H1 (cell line): Measurements from ENCODE around the gene FKBP8. TPM values are rescaled to one million over a fixed set of nuclear protein-coding genes. Genes with fewer than 3 reads are reported as not detected.

ENCODE experiments used
- BCL11A ChIP-seq, 2 experiments: IDR thresholded peaks; one replicate each; pipeline ENCODE4 v1.6.1; 2011; ENCODE audit warnings: low read depth in 2 of 2, low read length in 2 of 2, mild to moderate bottlenecking in 2 of 2
- BRCA1 ChIP-seq: IDR thresholded peaks from 2 replicates; pipeline ENCODE4 v1.6.1; 2012; ENCODE audit warnings: low read depth, low read length, improper control_type of control experiment
- CEBPB ChIP-seq: IDR thresholded peaks from 2 replicates; pipeline ENCODE4 v1.6.1; 2012; ENCODE audit warnings: low read depth, low read length
- HDAC6 ChIP-seq: IDR thresholded peaks from one replicate; pipeline ENCODE4 v1.7.1; 2012; ENCODE audit warnings: low read depth, mild to moderate bottlenecking, inconsistent platforms, low read length, moderate library complexity
- RNF2 ChIP-seq: fragments of 200-900, 300-1000 bp; sonication (generic); IDR thresholded peaks from 2 replicates; pipeline ENCODE4 v1.7.1; 2016; ENCODE audit warnings: borderline replicate concordance, low read depth, mild to moderate bottlenecking, antibody characterized with exemption, low read length; ENCODE audit not compliant: poor library complexity, severe bottlenecking; ENCODE audit errors: missing control alignments
- polyA plus RNA-seq, 7 experiments: library from polyadenylated mRNA; depleted of rRNA in 3 of 7; stranded (reverse) in 5 of 7; unstranded in 2 of 7; fragments of >200 nt in 5 of 7; fragments of 200-250 nt in 2 of 7; gene quantifications; 1 replicate in 5 of 7; 2 replicates in 1 of 7; 4 replicates in 1 of 7; pipeline versions ENCODE4 v1.2.1 to v1.2.3, GENCODE V29; 2011 to 2013; ENCODE audit warnings: missing spikeins in 2 of 7, mixed read lengths in 2 of 7
- total RNA-seq: library from RNA; stranded (reverse); fragmentation: NEBNext Ultra II Directional; extraction: Animal tissue kit (Norgen Biotek cat#: 25700); gene quantifications from 2 replicates; pipeline ENCODE4 v1.2.1, GENCODE V29; 2021

FKBP8 gene
- total and polyA plus RNA-seq, 2 of the 8 experiments (the other 6 are each of a cell fraction or from before 2014, with no cell fraction given) = 264 to 309 TPM

DNA sequence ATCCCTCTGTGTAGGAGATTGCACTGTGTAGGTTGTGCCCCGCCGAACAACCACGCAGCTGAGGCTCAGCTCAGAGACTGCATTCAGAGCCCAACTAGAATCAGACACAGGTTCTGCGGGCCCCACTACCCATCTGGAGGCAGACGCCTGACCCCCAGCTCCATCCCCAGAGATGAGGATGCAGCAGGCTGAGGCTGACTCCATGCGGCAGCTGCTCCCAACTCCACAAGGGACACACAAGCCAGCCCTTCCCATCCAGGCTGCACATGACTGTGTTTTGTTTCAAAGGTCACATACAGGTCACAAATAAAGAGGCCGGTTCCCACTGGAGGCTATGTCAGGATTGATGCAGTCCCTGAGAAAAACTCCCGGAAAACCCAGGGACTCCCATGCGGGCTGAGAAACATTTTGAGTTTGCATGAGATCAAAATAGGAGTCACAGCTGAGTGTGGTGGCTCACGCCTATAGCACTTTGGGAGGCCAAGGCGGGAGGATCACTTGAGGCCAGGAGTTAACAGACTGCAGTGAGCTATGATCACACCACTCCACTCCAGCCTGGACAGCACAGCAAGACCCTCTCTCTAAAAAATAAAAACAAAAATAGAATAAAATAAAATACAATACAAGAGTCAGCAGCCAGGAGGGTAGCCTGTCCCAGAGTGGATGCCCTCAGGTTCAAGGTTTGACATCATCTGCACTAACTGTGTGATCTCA is 35.5 kb downstream of the FKBP8 start (continued):
- no peak for TF ChIP-seq CEBPB
- no peak for TF ChIP-seq BCL11A (IDR thresholded peaks at IDR 0.05; ENCODE audit: low read depth in 2 of 2, low read length in 2 of 2)
- TF ChIP-seq HDAC6 = no peak
- no peak for TF ChIP-seq RNF2
- TF ChIP-seq BRCA1 = no peak
